K562 (cell line): Measurements from ENCODE around the gene PNKD. TPM values are rescaled to one million over a fixed set of nuclear protein-coding genes. Genes with fewer than 3 reads are reported as not detected.

Experiments
- ADNP ChIP-seq: fragments of 200-800 bp; sonication (Bioruptor generic); IDR thresholded peaks from 2 replicates; pipeline ENCODE4 v1.6.1; 2016; ENCODE audit warnings: missing genetic modification characterization, missing compliant biosample characterization
- CEBPB ChIP-seq: fragments of 450-650 bp; IDR thresholded peaks from 2 replicates; pipeline ENCODE4 v1.6.1; 2016; ENCODE audit warnings: missing genetic modification characterization, missing compliant biosample characterization
- COPS2 ChIP-seq: fragments of 450-650 bp; conservative IDR thresholded peaks from 2 replicates; pipeline ENCODE4 v1.6.1; 2016; ENCODE audit warnings: mild to moderate bottlenecking, moderate library complexity
- ELF1 ChIP-seq: fragments of 200-800 bp; sonication (Bioruptor generic); IDR thresholded peaks from 2 replicates; pipeline ENCODE4 v1.6.1; 2016; ENCODE audit warnings: missing genetic modification characterization, missing compliant biosample characterization
- ETV5 ChIP-seq: sonication (generic); formaldehyde crosslinking; IDR thresholded peaks from 2 replicates; pipeline ENCODE4 v1.4.0; 2020; ENCODE audit warnings: low read depth, mild to moderate bottlenecking, missing genetic modification reagents
- ETV6 ChIP-seq, 3 experiments: fragments of 150-350 bp in 1 of 3; sonication (generic) in 1 of 3; formaldehyde crosslinking in 1 of 3; IDR thresholded peaks; 2 replicates each; pipeline versions ENCODE4 v1.6.1 to v1.8.0; 2014 to 2022; ENCODE audit warnings: borderline replicate concordance in 2 of 3, low read depth in 2 of 3, antibody characterized with exemption in 1 of 3, low read length in 1 of 3, mild to moderate bottlenecking in 1 of 3, missing genetic modification reagents in 1 of 3
- FOXJ2 ChIP-seq: fragments of 200-800 bp; sonication (Bioruptor generic); IDR thresholded peaks from 2 replicates; pipeline ENCODE4 v1.6.1; 2016; ENCODE audit warnings: missing genetic modification characterization, missing compliant biosample characterization
- FOXJ3 ChIP-seq: sonication (generic); formaldehyde crosslinking; IDR thresholded peaks from 2 replicates; pipeline ENCODE4 v1.4.0; 2020; ENCODE audit warnings: mild to moderate bottlenecking, missing genetic modification reagents
- HDAC6 ChIP-seq: IDR thresholded peaks from 2 replicates; pipeline ENCODE4 v1.6.1; 2012; ENCODE audit warnings: low read depth, mild to moderate bottlenecking, control low read depth, inconsistent platforms, low read length, moderate library complexity
- HOXB6 ChIP-seq: fragments of 250-450 bp; sonication (Bioruptor Pico); IDR thresholded peaks from 2 replicates; pipeline ENCODE4 v1.5.1; 2022; ENCODE audit warnings: mild to moderate bottlenecking, borderline replicate concordance
- KDM1A ChIP-seq, 2 experiments: fragments of 450-650 bp; IDR thresholded peaks; 2 replicates each; pipeline ENCODE4 v1.6.1; 2016; ENCODE audit warnings: mild to moderate bottlenecking in 2 of 2
- KLF6 ChIP-seq: fragments of 250-450 bp; sonication (Bioruptor Pico); IDR thresholded peaks from 2 replicates; pipeline ENCODE4 v1.4.0; 2020; ENCODE audit warnings: mild to moderate bottlenecking, moderate library complexity, borderline replicate concordance
- MCM7 ChIP-seq, 2 experiments: fragments of 450-650 bp; IDR thresholded peaks; 2 replicates each; pipeline ENCODE4 v1.6.1; 2016 to 2018
- NONO ChIP-seq, 2 experiments: fragments of 200-400 bp in 1 of 2; fragments of 450-650 bp in 1 of 2; formaldehyde crosslinking in 1 of 2; IDR thresholded peaks; 2 replicates each; pipeline ENCODE4 v1.6.1; 2017; ENCODE audit warnings: low read depth in 2 of 2, mild to moderate bottlenecking in 2 of 2, moderate library complexity in 2 of 2, low read length in 1 of 2
- NR2C1 ChIP-seq, 2 experiments: fragments of 450-650 bp; IDR thresholded peaks; 2 replicates each; pipeline ENCODE4 v1.6.1; 2017; ENCODE audit warnings: mild to moderate bottlenecking in 2 of 2, antibody characterized with exemption in 1 of 2, inconsistent platforms in 1 of 2, missing compliant biosample characterization in 1 of 2, missing genetic modification characterization in 1 of 2
- PCBP1 ChIP-seq: fragments of 200-400 bp; formaldehyde crosslinking; IDR thresholded peaks from 2 replicates; pipeline ENCODE4 v1.6.1; 2018; ENCODE audit warnings: mild to moderate bottlenecking, low read depth, low read length; ENCODE audit not compliant: poor library complexity, severe bottlenecking
- PTTG1 ChIP-seq: fragments of 450-650 bp; IDR thresholded peaks from 2 replicates; pipeline ENCODE4 v1.6.1; 2016; ENCODE audit warnings: low read depth, mild to moderate bottlenecking, missing genetic modification characterization, missing compliant biosample characterization
- PURB ChIP-seq: sonication (generic); formaldehyde crosslinking; IDR thresholded peaks from 2 replicates; pipeline ENCODE4 v1.9.0; 2021; ENCODE audit warnings: low read depth, mild to moderate bottlenecking, missing genetic modification reagents
- RFX1 ChIP-seq: fragments of 450-650 bp; IDR thresholded peaks from 2 replicates; pipeline ENCODE4 v1.6.1; 2016; ENCODE audit warnings: mild to moderate bottlenecking, moderate library complexity
- TAL1 ChIP-seq: fragments of 450-650 bp; IDR thresholded peaks from 2 replicates; pipeline ENCODE4 v1.6.1; 2016; ENCODE audit warnings: mild to moderate bottlenecking
- TEAD1 ChIP-seq, 2 experiments: fragments of 450-650 bp in 1 of 2; sonication (generic) in 1 of 2; formaldehyde crosslinking; IDR thresholded peaks; 2 replicates each; pipeline versions ENCODE4 v1.4.0 to v1.8.0; 2020 to 2022; ENCODE audit warnings: mild to moderate bottlenecking in 2 of 2, missing genetic modification reagents in 1 of 2
- U2AF1 ChIP-seq: fragments of 200-400 bp; formaldehyde crosslinking; optimal IDR thresholded peaks from 2 replicates; pipeline ENCODE3; 2017; ENCODE audit warnings: mild to moderate bottlenecking, low read depth, low read length, moderate library complexity
- ZBED1 ChIP-seq: IDR thresholded peaks from 2 replicates; pipeline ENCODE4 v1.6.1; 2014
- ZNF146 ChIP-seq: IDR thresholded peaks from one replicate; pipeline ENCODE4 v1.6.1; 2018; ENCODE audit warnings: missing compliant biosample characterization; ENCODE audit not compliant: unreplicated experiment
- ZNF41 ChIP-seq: fragments of 250-450 bp; sonication (Bioruptor Pico); conservative IDR thresholded peaks from 2 replicates; pipeline ENCODE4 v1.4.0; 2020; ENCODE audit warnings: mild to moderate bottlenecking
- ZNF561 ChIP-seq: fragments of 450-650 bp; formaldehyde crosslinking; conservative IDR thresholded peaks from 2 replicates; pipeline ENCODE4 v1.4.0; 2020; ENCODE audit warnings: mild to moderate bottlenecking, moderate library complexity
- ZNF766 ChIP-seq: fragments of 200-800 bp; sonication (Bioruptor generic); conservative IDR thresholded peaks from 2 replicates; pipeline ENCODE4 v1.6.1; 2016; ENCODE audit warnings: missing genetic modification characterization, missing compliant biosample characterization
- ZNF77 ChIP-seq: fragments of 250-450 bp; sonication (Bioruptor Pico); IDR thresholded peaks from 2 replicates; pipeline ENCODE4 v1.5.0; 2020
- polyA plus RNA-seq, 8 experiments: library from polyadenylated mRNA; depleted of rRNA in 4 of 8; stranded (reverse) in 5 of 8; unstranded in 3 of 8; fragments of >200 nt; fragmentation: Nextera tagmentation in 2 of 8; fragmentation: Illumina TruSeq in 1 of 8; extraction: Ambion mirVana in 2 of 8; extraction: Trizol in 1 of 8; gene quantifications; 2 replicates each; pipeline versions ENCODE4 v1.2.1 to v1.2.3, GENCODE V29; 2011 to 2014; ENCODE audit warnings: inconsistent platforms in 1 of 8, missing spikeins in 1 of 8
- total RNA-seq, 7 experiments: library from RNA; depleted of rRNA in 6 of 7; stranded (reverse); fragments of >200 nt in 6 of 7; fragmentation: Illumina TruSeq in 2 of 7; extraction: Trizol in 2 of 7; gene quantifications; 2 replicates each; pipeline versions ENCODE4 v1.2.1 to v1.2.3, GENCODE V29; 2011 to 2021; ENCODE audit warnings: low replicate concordance in 1 of 7
- TF ChIP-seq, protein P1 (sequence below): fragments of 250-450 bp; sonication (Bioruptor Pico); IDR thresholded peaks from 2 replicates; pipeline ENCODE4 v1.6.1; 2021; ENCODE audit warnings: mild to moderate bottlenecking
- TF ChIP-seq, protein P2 (sequence below): fragments of 250-450 bp; sonication (Bioruptor Pico); IDR thresholded peaks from 2 replicates; pipeline ENCODE4 v1.8.0; 2021; ENCODE audit warnings: moderate library complexity, mild to moderate bottlenecking, inconsistent platforms

The PNKD gene
- total and polyA plus RNA-seq, 9 of the 15 experiments (the other 6 are each of a cell fraction or from before 2014, with no cell fraction given), result 26.0 to 105 (median 60.1) TPM

GRCh38 chr2:218395826-218396687 is 125.7 kb downstream of the PNKD start (continued):
- TF ChIP-seq, protein P1, sequence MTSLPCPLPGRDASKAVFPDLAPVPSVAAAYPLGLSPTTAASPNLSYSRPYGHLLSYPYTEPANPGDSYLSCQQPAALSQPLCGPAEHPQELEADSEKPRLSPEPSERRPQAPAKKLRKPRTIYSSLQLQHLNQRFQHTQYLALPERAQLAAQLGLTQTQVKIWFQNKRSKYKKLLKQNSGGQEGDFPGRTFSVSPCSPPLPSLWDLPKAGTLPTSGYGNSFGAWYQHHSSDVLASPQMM (CRISPR knock-in tag), result no peak
- TF ChIP-seq COPS2 (no peak), ETV6 (IDR thresholded peaks at IDR 0.05; ENCODE audit: borderline replicate concordance in 1 of 2, low read depth in 2 of 2, low read length in 1 of 2) (no peak; a peak in 1 of 4 replicates), ETV6 (CRISPR knock-in tag; IDR thresholded peaks at IDR 0.05; ENCODE audit: borderline replicate concordance) (no peak), HOXB6 (CRISPR knock-in tag) (no peak), PCBP1 (no peak), ZNF561 (no peak), ADNP (tag) (peak; percentile 55; the same call in 1 of the 2 replicates), ZNF41 (CRISPR knock-in tag) (no peak), KDM1A (IDR thresholded peaks at IDR 0.05) (peak in 1 of 2 experiments; percentile 57; a peak in 1 of 4 replicates), CEBPB (tag) (no peak), ZBED1 (no peak), ETV5 (CRISPR knock-in tag) (no peak), ZNF77 (CRISPR knock-in tag) (no peak), TEAD1 (CRISPR knock-in tag; IDR thresholded peaks at IDR 0.05) (peak in 1 of 2 experiments; percentile 68; a peak in 1 of 4 replicates), ZNF146 (CRISPR knock-in tag) (no peak), KLF6 (CRISPR knock-in tag) (0 out of 2 replicates have a peak, but pooled peaks have one; percentile 29), ZNF766 (no peak; the same call in 1 of the 2 replicates), NONO (IDR thresholded peaks at IDR 0.05; ENCODE audit: low read depth in 2 of 2, low read length in 1 of 2) (peak in 1 of 2 experiments; percentile 14; a peak in 1 of 4 replicates), TAL1 (no peak; the same call in 1 of the 2 replicates), HDAC6 (no peak), PURB (CRISPR knock-in tag) (no peak), FOXJ2 (no peak; the same call in 1 of the 2 replicates), NR2C1 (IDR thresholded peaks at IDR 0.05) (no peak), NR2C1 (tag; IDR thresholded peaks at IDR 0.05) (no peak), RFX1 (no peak), FOXJ3 (no peak), MCM7 (IDR thresholded peaks at IDR 0.05) (no peak), PTTG1 (tag) (no peak), U2AF1 (no peak), ELF1 (tag) (peak; percentile 61; the same call in 1 of the 2 replicates)
- TF ChIP-seq, protein P2, sequence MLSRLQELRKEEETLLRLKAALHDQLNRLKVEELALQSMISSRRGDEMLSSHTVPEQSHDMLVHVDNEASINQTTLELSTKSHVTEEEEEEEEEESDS, result no peak
